ENCODE measurements around the gene DHH. TPM values are rescaled to one million over a fixed set of nuclear protein-coding genes. Genes with fewer than 3 reads are reported as not detected.

Gene DHH
- total and polyA plus RNA-seq, 4 donors: 0.16 to 2.6 (median 0.95) TPM

DNA sequence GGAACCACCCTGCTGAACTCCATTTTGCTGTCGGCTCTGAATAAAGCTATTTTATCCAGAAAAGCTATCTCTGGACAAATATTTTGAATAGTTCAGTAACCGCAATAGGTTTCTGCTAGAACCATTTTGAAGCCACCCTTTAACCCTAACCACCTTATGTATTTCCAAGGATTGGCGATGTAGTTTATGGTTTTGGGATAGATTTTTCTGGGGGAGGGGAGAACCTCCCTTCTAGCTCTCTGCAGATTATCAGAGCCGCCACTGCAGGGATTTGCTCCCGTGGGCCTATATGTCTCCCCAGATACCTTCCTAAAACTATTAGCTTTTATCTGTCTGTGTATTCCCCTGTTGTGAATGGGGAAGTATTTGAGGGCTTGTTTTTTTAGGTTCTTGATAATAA, 38.4 kb upstream of the DHH start:
- DNase-seq: peak in 1 of 3 donors; percentile 9
- TF ChIP-seq, protein P1, sequence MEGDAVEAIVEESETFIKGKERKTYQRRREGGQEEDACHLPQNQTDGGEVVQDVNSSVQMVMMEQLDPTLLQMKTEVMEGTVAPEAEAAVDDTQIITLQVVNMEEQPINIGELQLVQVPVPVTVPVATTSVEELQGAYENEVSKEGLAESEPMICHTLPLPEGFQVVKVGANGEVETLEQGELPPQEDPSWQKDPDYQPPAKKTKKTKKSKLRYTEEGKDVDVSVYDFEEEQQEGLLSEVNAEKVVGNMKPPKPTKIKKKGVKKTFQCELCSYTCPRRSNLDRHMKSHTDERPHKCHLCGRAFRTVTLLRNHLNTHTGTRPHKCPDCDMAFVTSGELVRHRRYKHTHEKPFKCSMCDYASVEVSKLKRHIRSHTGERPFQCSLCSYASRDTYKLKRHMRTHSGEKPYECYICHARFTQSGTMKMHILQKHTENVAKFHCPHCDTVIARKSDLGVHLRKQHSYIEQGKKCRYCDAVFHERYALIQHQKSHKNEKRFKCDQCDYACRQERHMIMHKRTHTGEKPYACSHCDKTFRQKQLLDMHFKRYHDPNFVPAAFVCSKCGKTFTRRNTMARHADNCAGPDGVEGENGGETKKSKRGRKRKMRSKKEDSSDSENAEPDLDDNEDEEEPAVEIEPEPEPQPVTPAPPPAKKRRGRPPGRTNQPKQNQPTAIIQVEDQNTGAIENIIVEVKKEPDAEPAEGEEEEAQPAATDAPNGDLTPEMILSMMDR (IDR thresholded peaks at IDR 0.05; ENCODE audit: control extremely low read depth, extremely low read depth): no peak
- no peak for ATAC-seq (ENCODE audit: insufficient read depth, low FRiP score)
- Histone ChIP-seq H3K9me3 (ENCODE audit: control insufficient read depth in 4 of 4, insufficient read depth in 3 of 4, low read length in 3 of 4) (no peaks in the 10 kb centered on the region), H3K9ac (ENCODE audit: insufficient read depth in 1 of 2, low read length in 2 of 2) (peak overlapping the region in 1 of 2 donors; percentile 11), H3K27me3 (ENCODE audit: control insufficient read depth in 3 of 3, insufficient read depth in 3 of 3, low read length in 2 of 3) (no peaks in the 10 kb centered on the region), H3K4me1 (ENCODE audit: control insufficient read depth in 5 of 5, insufficient read depth in 5 of 5, low read length in 5 of 5) (peaks cover 0 to 29% (median 5%) of the 10 kb centered on the region in 5 donors), H3K36me3 (ENCODE audit: control insufficient read depth in 4 of 4, insufficient read depth in 4 of 4, low read length in 4 of 4) (peaks cover 6 to 22% (median 10%) of the 10 kb centered on the region in 4 donors), H3K27ac (ENCODE audit: low read depth in 1 of 2, low read length in 1 of 2) (no peak overlapping the region), H3K4me3 (no peak overlapping the region)
- 77 to 81% methylated on average over 5 of the region's 5 CpGs for WGBS, 2 donors

DNA sequence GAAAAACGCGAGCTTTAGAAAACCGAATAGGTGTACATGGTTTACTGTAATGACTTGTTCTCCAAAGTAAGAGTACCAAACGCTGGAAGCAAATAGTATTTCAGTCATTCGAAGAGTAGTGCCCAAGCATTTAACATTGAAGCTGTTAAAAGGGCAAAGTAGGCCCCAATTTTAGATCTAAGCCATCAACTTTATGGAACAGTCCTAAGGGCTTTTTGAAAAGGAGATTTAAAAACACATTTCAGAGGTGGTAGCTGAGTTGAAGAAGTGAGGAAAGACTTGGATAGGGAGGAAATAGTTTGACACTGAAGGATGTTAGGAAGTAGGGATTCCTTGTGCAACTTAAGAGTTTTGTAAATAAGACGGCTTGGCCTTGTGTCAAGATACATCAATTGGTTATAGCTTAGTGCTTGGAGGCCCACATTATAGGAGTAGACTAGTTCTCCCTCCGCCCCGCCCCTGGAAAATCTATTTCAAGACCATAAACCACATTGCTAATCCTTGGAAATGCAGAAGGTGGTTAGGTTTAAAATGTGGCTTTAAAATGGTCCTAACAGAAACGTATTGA, 37.4 kb upstream of the DHH start:
- H3K36me3 ChIP-seq (ENCODE audit: control insufficient read depth in 4 of 4, insufficient read depth in 4 of 4, low read length in 4 of 4): peaks cover 12 to 31% (median 17%) of the 10 kb centered on the region in 4 donors
- H3K4me1 ChIP-seq (ENCODE audit: control insufficient read depth in 5 of 5, insufficient read depth in 5 of 5, low read length in 5 of 5): peaks cover 0 to 29% (median 5%) of the 10 kb centered on the region in 5 donors
- no peaks in the 10 kb centered on the region for H3K27me3 ChIP-seq (ENCODE audit: control insufficient read depth in 3 of 3, insufficient read depth in 3 of 3, low read length in 2 of 3)
- H3K4me3 ChIP-seq: no peak overlapping the region
- H3K9me3 ChIP-seq (ENCODE audit: control insufficient read depth in 4 of 4, insufficient read depth in 3 of 4, low read length in 3 of 4): no peaks in the 10 kb centered on the region
- TF ChIP-seq, protein P1 (IDR thresholded peaks at IDR 0.05; ENCODE audit: control extremely low read depth, extremely low read depth): no peak
- DNase-seq: peak in 2 of 3 donors; percentile 76 to 85
- no peak for ATAC-seq (ENCODE audit: insufficient read depth, low FRiP score)
- H3K9ac ChIP-seq (ENCODE audit: insufficient read depth in 1 of 2, low read length in 2 of 2): peak overlapping the region in 1 of 2 donors; percentile 85
- WGBS, 2 donors: 14 to 20% methylated on average over 9 of the region's 9 CpGs
- H3K27ac ChIP-seq (ENCODE audit: low read depth in 1 of 2, low read length in 1 of 2): peak overlapping the region in 1 of 2 donors; percentile 86

DNA sequence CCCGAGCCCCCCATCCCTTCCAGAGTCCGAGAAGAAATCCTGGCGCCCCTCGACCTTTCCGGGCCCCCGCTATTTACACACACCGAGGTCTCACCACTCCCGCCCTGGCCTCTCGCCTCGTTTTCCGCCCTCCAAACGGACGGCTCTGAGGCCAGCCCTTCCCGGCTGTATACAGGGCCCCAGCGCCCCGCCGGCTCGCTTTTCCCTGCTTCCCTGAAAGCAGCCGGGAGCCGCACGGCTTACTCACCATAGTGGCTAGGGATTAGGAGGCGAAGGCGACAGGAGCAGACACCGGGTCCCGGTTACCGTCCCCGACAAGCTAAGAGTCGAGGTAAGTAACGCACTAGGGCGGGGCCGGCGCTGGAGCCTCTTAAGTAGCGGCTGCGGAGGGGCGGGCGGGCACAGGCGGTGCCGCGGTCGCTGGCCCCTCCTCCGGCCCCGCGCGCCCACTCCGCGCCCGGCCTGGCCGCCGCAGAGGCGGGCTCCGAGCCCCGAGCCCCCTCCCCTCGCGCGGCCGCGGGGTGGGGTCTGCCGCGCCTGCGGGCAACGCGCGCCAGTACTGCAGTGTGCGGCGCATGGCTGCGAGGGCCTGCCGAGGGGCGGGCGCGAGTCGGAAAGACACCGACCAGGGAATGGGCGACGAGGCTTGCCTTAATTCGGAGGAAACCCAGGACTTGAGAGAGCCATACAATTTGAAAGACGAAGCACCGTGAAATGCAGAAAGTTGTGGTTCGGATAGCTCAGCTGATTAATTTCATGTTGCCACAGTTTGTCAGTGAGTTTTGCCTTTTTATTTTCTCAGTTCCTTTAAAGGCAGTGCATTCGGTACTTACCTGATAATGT, 36.7 kb upstream of the DHH start, which contains the start of gene TUBA1B:
Gene TUBA1B (minus strand): TSS at position 345 of the 843 bp plus-strand sequence. CDS start 95 bp downstream, at position 250.
- TF ChIP-seq, protein P1 (IDR thresholded peaks at IDR 0.05; ENCODE audit: control extremely low read depth, extremely low read depth): no peak
- WGBS, 2 donors: 0 to 1% methylated on average over 64 to 79 of the region's 79 CpGs
- peak; percentile 93 to 96 (median 94) for DNase-seq
- Histone ChIP-seq H3K9me3 (ENCODE audit: control insufficient read depth in 4 of 4, insufficient read depth in 3 of 4, low read length in 3 of 4) (no peaks in the 10 kb centered on the region), H3K4me3 (peak within 1 kb of the TSS; percentile 79), H3K4me1 (ENCODE audit: control insufficient read depth in 5 of 5, insufficient read depth in 5 of 5, low read length in 5 of 5) (peaks cover 0 to 29% (median 5%) of the 10 kb centered on the region in 5 donors), H3K27me3 (ENCODE audit: control insufficient read depth in 3 of 3, insufficient read depth in 3 of 3, low read length in 2 of 3) (no peaks in the 10 kb centered on the region), H3K9ac (ENCODE audit: insufficient read depth in 1 of 2, low read length in 2 of 2) (peak within 1 kb of the TSS; percentile 72 to 97), H3K27ac (ENCODE audit: low read depth in 1 of 2, low read length in 1 of 2) (peak within 1 kb of the TSS; percentile 98), H3K36me3 (ENCODE audit: control insufficient read depth in 4 of 4, insufficient read depth in 4 of 4, low read length in 4 of 4) (peaks cover 12 to 33% (median 19%) of the 10 kb centered on the region in 4 donors)
- ATAC-seq (ENCODE audit: insufficient read depth, low FRiP score): peak; percentile 86
